GM21576 (cell line): ENCODE data around the gene HUNK.
"Not testable (repeated sequence)": the region's sequence is repeated elsewhere in the genome, so short reads cannot be mapped to it uniquely, and the experiment has no call there.

ENCODE experiments used
- ATAC-seq: cut with Tn5 transposase; IDR thresholded peaks from one replicate; pipeline ENCODE4 v1.9.1; 2021; ENCODE audit warnings: mild to moderate bottlenecking, moderate library complexity; ENCODE audit not compliant: unreplicated experiment

HUNK gene

DNA sequence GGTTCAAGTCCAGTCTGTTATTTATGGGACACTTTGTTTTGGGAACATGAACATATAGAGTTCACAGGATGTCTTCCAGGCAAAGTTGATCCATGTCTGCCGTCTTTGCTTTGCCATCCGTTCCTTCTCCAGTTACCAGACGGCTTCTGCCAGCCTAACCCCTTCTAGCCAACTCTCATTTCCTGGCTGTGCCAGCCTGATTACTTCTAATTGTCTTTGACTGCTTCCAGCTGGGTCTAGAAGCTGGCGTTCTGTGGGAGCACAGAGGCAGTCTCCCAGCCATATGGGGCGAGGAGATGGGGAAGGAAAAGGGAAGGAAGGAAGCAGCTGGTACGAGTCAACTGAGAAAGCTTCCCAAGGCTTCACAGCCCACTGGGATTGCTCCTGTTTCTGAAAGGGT lies 3.1 kb upstream of the HUNK start:
- ATAC-seq: no peak

DNA sequence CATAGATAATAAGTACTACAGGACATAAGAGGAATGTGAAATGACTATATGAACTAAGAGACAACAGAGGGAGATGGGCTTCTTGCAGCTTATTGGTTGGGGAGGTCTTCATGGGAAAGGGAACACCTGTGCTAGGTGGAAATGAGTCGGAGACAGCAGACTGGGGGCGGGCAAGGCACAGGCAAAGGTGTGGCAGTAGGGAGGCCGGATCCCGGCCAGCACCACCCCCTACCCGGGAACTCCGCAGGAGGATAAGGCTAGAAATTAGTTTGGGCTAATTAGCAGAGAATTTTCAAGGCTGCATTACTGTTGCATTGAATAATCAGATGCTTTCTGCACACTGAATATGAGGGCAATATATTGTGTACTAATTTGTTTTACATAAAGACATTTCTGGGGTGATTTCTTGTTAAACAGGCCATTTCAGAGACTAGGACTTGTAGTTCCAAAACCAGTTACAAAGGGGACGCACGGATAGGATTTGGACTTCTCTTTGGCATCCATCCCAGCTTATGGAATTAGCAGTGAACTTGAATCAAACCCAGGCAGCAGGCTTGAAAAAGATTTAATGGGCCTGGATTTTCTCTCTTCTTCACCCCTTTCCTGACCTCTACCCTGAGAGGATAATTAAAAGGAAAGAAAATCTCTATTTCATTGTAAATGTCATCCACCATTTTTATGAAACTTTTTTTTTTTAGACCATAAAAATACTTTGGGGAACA lies 2.2 kb upstream of the HUNK start:
- no peak for ATAC-seq

DNA sequence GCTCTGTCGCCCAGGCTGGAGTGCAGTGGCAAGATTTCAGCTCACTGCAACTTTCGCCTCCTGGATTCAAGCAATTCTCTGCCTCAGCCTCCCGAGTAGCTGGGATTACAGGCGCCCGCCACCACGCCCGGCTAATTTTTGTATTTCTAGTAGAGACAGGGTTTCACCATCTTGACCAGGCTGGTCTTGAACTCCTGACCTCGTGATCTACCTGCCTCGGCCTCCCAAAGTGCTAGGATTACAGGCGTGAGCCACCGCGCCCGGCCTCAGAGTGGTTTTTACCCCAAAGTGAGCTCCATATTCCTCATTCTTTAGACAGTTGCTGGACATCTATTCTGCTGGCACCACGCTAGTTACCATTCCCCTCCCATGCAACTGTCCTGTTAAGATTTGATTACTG lies 1.4 kb upstream of the HUNK start:
- ATAC-seq: not testable (repeated sequence)

DNA sequence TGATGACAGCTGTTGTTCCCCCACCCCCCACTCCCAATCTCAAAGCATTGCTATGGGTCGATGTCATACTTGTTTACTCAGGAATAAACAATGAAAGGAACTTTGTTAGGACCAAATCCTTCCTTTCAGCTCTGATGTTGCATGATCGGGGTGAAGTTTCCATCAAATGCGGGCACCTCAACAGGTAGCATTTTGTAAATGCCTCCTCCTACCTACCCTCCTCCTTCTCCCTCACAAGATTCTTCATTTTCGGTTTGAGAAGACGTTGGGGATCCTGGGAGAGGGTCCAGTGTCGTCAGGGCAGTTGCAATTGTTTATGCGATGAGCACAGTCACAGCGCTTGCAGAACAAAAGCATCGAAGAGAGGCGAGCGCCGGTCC lies 758 bp upstream of the HUNK start:
- ATAC-seq: no peak

DNA sequence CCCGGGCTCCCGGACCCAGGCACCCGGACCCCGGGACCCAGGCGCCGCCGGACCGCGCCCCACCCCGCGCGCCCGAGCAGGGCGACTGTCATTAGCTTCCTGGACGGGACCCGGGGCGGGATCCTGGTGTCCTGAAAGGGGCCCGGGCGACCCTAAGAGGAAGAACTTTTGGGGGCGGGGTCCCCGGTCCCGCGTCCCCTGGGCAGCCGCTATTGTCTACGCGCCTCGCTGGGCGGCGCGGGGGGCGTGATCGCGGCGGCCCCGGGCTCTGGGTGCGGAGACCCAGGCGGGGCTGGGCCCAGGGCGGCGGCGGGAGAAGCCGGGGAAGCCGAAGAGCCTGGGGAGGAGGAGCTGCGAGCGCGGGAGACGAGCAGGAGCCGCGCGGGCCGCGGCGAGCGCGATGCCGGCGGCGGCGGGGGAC lies 465 bp downstream of the HUNK start:
- no peak for ATAC-seq

DNA sequence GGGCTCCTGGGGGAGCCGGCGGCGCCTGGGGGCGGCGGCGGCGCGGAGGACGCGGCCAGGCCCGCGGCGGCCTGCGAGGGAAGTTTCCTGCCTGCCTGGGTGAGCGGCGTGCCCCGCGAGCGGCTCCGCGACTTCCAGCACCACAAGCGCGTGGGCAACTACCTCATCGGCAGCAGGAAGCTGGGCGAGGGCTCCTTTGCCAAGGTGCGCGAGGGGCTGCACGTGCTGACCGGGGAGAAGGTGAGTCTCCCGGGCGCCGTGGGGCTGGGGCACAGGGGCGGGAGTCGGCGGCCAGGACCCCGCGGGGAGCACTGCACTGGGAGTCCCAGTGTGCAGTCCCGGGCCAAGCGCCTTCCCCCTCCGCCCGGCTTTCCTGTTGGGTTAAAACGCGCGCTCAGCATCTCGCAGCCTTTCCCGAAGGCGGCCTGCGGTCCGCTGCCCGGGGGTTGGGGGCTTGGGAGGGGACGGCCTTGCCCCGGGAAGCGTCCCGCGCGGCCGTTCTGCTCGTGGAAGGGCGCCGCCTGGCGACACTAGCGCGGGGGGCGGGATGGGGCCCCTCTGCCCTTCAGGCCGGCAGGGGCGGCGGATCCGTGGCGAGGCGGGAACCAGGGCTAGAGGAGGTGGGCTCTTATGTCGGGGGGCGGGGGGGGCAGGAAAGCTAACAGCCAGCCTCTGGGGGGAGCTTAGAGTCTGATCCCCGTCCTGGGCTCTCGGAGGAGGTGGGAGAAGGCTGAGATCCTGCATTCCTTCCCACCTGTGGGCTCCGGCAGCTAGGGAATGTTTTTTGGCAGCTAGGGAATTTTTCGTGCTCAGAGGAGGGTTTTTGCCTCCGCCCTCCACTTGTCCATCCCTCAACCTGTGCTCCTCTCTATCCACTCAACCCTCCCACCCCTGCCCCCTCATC lies 1.1 kb downstream of the HUNK start:
- ATAC-seq: no peak

DNA sequence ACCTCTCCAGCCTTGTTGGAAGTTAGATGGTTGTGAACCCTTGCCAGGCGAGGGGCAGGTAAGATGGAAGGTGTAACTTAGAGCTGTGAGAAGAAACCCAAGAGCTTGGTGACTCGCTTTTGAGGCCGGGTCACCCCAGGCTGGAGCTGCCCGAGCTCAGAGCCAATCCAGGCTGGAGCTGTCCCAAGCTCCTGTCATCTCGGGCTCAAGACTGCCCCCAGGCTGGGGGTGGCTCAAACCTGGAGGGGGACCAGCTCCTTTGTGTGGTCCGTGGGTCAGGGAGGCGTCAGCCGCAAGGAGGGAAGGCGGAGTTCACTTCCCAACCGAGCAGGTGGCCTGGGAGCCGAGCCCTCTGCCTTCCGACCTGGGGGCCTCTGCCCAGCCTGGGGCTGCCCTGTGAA lies 2.0 kb downstream of the HUNK start:
- ATAC-seq: no peak

DNA sequence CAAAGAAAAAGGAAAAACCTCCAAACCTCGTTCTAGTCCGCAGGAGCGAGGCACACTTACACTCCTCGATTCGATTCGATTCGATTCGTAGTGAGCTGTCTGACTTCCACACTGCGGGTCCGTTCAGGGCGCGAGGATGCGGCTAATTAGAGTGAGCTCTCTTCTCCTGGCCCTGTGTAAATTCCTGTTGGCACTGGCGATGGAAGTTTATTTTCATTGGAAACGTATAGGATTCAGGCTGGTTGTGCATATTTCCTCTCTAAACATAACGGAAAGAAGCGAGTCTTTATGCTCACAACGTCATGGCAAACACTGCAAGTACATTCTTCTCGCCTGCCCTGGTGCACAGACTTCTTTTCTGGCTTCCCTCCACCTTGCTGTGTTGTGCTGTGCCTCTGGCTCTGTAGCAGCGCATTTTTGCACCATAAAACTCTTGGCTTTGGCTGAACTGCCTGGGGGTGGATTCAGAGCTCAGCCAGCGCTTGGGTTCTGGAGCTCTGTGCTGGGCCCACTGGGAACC lies 2.7 kb downstream of the HUNK start:
- no peak for ATAC-seq

DNA sequence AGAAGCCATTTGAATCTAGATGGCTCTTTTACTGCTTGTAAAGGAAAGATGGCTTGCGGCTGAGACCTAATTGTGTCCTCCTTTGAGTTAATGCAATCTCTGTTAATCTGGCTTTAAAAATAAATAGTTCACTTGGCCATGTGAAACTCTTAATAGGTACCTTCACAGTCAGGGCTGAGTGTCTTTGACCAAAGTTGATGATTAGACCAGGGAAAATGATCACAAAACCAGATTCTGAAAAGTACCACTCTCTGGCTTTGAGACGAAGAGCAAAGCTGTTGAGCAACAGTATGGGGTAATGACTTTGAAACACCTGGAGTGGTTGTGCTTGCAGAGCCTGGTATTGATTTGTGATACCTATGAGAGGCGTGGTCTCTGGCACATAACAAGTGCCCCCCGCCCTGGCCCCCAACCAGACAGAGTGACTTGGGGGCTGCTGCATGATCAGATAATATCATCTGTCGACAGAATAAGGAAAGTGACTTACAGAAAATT lies 4.7 kb downstream of the HUNK start:
- no peak for ATAC-seq

DNA sequence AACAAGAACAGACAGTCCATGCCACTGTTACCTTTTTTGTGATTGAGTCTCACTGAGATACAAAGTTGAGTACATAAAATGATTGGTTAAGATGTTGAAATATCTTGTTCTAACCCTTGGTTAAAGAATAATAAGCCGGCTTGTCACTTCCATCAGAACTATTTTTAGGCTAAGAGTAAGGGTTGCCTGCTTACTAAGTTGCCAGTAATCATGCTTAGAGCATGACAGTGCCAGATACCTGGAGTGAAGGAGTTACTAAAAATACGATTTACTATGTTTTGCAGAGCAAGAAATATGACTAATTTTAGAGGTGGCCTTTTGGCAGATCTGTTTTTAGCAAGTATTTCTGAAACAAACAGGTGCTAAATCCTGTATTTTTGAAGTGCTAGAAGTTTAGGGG lies 6.0 kb downstream of the HUNK start:
- ATAC-seq: no peak

DNA sequence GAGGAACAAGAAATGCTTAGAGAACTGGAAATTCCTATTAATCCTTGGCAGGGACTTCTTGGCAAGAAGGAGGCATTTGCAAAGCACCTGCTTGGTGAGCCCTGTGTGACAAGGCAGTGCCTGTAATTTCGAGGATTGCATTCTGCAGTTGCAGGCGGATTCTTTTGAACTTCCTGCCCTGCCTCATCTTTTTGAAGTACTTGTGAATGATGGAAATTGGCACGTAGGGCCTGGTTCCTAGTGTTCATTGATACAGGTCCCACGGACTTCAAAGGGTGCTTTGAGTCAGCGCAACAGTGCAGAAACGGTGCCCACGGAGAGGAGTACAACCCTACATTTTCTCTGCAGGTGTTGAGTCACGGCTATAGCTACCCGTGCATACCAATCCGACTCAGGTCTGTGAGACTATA lies 6.4 kb downstream of the HUNK start:
- ATAC-seq: no peak

DNA sequence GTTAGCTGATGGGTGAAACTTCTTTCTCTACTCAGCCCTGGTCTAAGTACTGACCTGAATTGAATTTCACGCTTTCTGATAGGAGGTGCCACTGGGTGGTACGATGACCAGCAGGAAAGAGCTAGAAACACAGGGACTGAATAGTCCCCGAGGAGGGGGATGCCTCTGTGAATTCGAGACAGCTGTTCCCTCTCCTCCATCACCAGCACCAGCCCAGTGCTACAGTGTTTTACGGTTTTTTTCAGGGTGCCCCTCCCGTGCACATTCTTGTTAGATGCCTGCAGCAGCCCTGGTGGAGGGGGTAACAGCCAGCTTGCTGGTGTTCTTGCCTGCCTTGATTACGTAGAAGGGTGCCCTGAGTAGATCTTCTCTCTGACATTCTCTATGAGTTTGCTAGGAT lies 7.1 kb downstream of the HUNK start:
- no peak for ATAC-seq

DNA sequence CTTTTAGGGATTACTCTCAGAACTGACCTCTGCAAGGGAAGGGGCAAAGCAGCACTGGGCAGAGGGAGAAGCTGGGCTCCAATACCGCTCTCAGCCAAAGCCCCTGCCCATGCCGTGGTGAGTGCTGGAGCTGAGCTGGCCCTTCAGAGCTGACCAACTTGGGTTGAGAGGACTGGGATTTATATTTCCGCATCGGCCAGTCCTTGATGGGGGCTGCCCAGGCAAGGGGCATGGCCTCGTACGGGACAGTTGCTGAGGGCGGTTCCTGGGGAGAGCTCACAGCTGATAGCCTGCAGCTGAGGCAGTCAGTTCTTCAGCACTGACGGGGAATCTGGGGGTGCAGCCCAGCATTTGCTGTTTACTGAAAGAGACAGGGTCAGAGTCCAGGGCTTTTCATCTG lies 8.0 kb downstream of the HUNK start:
- no peak for ATAC-seq

DNA sequence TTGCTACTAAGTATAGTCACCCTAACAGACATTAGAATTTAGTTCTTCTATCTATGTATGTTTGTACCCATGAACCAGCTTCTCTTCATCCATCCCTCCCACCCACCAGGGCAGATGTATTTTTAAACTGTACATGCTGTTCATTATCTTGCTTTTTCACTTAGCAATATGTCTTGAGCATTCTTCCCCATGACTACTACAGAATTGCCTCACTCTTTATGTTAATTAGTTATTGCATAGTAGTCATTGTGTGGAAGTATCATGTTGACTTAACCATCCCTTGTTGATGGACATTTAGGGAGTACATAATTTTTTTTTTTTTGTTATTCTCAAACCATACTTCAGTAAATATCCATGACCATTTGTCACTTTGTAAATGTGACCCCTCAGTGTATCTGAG lies 9.9 kb downstream of the HUNK start:
- ATAC-seq: no peak

DNA sequence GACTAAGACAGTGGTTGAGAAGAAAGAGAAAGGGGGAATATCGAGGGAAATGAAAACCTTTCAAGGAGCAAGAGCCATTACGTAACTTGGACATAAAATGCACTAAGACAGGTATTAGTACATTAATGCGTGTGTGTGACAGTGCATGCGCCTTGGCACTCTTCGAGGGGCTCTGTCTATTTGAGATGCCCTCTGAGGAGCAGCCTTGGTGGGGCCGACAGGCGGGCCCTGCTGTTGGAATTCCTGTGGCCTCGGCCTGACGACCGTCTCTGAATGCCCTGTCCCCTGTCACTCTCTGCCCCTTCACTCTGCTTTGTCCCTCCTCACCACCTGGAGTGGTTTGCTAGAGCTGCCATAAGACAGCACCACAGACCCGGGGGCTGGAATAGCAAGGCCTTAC lies 12.3 kb downstream of the HUNK start:
- no peak for ATAC-seq

DNA sequence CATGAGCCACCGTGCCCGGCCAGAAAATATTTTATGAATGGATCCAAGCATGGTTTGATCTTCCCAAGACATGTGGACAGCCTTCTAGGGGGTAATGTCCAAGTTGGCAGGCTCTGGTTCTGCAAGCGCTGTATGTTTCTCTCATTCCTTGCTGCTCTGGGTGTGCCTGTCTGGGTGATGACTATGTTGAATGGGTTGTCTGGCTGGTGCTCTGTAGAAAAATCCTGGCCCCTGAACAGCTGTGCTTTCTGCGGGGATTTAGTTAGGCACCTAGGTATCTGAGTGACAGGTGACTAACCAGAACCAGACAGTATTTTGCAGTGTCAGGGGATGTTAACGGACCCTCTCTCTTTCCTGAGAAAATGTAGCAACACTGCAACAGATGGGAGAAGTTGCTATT lies 14.1 kb downstream of the HUNK start:
- ATAC-seq: no peak

DNA sequence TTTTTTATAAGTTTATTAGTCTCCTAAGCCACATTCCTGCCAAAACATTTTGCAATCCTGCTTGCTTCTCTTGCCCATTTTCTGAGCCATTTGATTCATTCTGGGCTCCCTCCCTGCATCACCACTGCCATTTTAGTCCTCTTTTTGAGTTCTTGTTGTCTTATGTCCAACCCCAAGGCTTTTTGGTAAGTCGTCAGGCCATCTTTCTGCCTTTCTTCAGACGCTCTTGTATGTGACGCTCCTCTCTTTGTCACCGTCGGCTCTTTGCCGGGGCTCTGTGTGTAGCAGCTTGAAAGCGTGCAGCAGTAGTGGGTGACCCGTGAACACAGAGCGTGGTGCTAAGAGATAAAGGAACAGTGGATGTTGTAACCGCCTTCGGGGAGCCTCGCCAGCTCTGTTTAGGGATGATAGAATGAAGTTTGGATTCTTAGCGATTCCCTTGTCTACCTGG lies 14.6 kb downstream of the HUNK start:
- no peak for ATAC-seq

DNA sequence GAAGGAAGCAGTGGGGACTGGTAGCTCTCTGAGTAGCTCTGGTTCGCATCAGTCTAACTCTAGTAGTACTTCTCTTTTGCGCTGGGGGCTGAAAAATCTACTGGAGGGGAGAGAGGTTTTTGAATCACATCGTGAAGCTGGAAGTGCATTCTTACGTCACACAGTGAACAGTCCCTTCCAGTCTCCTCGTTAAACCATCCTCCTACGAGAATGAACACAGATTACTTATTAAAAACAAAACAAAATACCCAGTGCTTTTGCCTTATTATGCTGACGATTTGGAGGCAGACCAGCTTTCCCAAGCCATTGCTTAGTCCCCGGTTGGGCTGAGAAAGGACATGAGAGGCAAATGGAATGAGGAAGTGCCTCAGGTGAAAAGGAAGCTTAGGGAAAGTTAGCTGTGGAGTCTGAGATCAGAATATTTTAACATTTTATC lies 16.1 kb downstream of the HUNK start:
- no peak for ATAC-seq

DNA sequence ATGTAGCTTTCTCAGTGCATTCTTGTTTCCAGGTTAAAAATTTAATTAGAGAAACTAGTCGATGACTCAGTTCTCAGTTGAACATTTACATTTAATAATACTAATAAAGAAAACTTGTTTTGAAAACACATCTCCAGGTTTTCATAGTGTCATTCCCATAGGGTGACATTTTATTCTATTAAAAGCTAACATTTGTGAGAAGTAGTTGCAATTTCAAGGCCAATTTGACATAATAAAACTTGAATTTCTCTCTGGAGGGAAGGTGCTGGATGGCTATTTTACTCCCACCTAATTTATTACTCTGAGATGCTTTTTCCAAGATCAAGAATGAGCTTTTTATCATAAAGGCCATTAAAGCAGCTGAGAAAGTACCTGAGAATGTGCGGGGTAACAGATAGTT lies 16.6 kb downstream of the HUNK start:
- ATAC-seq: no peak

DNA sequence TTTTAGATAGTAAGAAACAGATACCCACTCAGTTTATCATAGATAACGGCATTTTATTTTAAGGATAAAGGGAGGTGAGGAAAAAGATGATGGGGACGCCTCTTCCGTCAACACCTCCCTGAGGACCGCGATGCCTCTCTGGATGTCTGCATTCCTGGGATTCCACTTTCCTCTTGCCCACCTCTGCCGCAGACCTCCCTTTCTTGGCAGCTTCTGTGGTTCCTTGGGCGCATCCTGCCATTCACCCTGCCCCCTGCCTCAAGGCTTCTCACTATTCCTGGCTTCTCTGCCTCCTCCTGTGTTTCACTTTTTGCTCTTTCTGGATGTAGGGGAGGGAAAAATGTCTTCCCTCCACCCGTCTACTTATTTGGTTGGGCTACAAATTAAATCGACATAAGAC lies 19.9 kb downstream of the HUNK start:
- ATAC-seq: no peak

DNA sequence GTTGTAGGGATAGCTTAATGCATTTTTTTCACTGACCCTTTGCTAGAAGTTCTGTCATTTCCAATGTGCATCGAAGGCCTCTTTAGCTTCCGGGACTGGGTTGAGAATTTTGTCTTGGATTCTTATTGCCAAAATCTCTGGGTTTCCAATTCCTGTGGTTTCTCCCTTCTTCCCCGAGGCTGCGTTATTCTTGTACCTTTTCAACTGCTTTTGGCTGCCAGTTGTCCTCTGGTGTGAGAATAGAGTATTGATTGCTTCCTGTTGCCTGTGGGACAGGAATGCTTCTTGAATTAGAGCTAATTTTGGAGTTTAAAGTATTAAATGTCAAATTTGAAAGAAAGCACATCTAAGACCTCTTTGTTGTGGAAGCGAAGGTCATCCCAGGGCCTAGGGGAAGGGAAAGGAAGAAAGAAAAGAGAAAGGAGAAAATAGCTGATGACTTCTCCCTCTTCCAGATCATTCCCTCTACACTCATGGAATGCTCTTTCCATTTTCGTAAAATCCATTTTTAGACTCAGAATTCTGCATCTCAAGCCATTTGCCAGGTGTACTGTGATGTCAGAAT lies 21.1 kb downstream of the HUNK start:
- no peak for ATAC-seq

DNA sequence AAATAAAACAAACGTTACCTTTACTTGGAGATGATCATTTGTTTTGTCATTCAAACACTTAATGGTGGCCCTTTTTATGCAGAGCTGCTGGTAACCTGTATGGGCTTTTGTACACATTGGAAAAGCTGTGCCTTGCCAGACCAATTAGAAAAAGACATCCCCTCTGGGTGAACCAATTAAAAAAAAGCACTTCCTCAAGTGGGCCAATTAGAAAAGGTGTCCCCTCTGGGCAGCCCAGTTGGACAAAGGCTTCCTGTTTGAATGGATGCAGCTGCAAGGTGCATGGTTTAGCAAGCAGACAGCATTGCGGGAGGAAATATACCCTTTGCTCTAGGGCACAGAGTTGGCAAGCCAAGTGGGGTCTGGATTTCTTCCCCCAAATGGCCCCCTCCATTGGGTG lies 21.6 kb downstream of the HUNK start:
- ATAC-seq: no peak
